Dedifferentiated amniotic fluid mesenchymal stem cell (primary cell): ENCODE results near the gene TMEM161A.
"Not testable (repeated sequence)": the region's sequence is repeated elsewhere in the genome, so short reads cannot be mapped to it uniquely, and the experiment has no call there.

ENCODE experiments used
- DNase-seq: peaks from one replicate; pipeline ENCODE4 v3.0.0-alpha.2; 2016; ENCODE audit errors: extremely low spot score

Gene TMEM161A

DNA sequence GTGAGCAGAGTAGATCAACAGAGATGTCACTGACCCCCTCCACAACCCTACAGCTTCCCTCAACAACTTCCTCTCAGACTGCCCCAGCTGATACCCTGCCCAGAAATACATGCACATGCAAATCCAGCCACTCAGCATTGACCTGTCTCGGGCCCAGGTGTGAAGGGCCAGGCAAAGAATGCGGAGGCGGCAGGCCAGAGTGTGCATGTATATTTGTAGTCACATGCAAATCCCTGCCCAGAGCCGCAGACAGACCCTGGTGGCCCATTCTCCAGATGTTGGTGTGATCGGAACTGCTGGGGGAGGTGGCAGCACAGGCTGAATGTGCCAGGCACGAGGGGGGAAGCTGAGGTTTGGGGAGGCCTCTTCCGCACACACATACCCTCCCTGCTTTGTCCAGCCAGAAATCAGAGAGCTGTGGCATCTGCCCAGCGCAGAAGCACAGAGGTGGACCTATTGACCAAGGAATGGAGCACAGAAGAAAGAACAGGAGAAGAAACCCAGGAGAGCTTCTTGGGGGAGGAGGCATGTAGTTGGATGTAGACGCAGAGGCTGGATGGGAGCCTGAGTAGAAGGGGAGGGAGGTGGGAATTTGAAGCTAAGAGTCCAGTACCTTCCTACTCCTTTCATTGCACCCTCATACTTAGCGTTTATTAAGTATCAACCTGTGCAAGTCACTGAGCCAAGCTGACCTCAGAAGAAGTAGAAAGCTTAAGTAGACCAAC is 17.4 kb upstream of the TMEM161A start:
- DNase-seq = no peak

DNA sequence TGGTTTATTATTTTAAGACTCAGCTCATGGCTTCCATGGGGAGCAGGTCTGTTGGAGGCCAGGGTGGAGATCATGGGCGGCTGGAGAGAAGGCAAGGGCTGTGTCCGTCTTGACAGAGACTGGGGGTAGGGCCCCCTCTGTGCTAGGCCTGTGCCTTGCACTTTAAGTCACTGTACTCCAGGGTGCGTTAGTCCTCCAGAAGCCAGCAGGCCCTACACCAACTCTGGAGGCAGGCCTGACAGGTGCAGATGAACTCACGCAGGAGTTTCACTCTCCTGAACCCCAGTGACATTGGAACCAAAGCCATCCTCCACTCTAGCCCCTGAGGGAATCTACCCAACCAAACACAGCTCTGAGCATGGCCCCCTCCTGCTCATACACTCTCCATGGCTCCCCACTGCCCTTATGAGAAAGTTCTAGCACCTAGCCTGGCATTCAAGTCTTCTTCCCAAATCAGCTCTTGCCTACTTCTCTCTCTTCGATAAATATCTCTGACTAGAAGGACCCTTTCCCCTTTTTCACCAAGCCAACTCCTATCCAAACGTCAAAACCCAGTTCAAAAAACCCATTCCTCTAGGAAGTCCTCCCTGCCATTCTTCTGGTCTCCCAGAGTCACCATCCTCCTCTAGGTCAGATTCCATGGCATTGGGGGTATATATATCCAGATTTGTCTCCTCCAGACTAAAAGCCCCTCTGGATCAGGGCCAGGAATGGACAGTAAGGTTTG is 16.7 kb upstream of the TMEM161A start:
- DNase-seq = no peak

DNA sequence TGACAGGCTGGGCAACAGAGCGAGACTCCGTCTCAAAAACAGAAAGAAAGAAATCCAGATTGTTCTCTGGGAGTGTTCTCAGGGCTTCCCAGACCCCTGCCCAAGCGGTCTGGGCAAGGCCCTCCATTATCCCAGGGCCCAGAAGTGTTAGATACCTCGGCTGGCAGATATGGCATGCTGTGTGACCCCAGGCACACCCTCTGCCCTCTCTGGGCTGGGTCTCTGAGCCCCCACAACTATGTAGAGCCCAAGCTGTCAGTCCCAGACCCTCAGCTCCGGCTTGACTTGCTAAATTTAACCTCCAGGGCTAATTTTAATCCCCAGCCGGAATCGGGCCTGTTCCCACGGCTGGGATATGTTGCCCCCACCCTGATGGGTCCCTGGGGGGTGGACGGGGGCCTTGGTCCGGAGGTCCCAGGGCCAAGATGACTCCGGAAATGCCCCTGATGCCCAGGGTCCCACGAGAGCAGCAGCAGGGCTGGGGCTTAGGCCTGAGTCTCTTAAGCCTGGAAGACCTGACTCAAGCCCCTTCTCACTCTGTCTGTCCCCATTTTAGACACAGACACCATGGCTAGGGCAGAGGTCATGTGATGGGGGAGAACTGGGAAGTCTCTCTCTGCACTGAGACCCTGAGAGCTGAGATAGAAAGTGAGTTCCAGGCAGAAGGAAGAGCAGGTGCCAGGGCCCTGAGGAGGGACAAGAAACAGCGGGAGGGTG is 14.5 kb upstream of the TMEM161A start:
- DNase-seq = no peak

- DNase-seq = no peak
Observed at GRCh38 chr19:19151418-19151817, 13.1 kb upstream of the TMEM161A start.

DNA sequence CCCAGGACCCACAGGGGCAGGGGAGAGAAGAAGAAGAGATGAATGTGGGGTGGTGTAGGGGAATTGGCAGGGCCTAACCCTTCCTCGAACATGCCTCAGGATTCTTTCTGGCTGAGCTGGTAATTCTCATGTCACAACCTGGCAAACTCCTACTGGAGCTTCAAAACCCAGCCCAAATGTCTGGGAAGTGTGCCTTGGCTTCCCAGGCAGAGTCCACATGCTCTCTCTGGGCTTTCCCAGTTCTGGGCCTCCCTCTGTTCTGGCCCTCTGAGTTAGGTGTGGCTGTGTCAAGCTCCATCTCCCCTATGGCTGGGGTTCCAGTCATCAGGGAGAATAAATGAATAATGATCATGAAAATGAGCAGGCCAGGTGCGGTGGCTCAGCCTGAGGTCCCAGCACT is 11.2 kb upstream of the TMEM161A start:
- DNase-seq = no peak

DNA sequence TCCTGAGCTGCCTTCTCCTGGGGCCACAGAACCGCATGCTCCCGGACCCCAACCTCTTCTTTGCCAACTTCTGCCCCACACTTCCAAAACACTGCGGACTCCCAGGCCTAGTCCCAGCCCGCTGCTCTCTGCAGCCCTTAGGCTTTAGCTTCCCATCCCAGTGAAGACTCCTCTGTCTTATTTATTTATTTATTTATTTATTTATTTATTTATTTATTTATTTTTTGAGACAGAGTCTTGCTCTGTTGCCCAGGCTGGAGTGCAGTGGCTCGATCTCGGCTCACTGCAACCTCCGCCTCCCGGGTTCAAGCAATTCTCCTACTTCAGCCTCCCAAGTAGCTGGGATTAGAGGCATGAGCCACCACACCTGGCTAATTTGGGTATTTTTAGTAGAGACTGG is 10.2 kb upstream of the TMEM161A start:
- DNase-seq = not testable (repeated sequence)

GRCh38 chr19:19147344-19147743 is 9.1 kb upstream of the TMEM161A start:
- no peak for DNase-seq

DNA sequence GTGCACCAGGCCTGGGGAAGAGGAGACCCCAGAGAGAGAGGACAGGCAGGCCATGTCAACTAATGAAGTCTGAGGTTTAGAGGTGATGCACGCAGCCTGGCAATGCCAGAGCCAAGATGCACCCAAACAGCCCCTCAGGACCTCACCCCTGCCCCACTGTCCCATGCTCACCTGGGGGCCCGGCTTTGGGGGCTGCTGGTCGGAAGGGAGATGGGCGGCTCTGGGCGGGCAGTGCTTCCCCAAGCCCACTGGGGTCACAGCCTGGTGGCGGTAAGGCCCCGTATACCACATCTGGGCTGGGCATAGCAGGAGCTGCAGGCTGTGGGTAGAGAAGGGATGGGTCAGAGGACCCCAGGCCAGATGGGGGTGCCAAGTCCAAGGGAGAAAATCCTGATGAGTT is 8.6 kb upstream of the TMEM161A start:
- no peak for DNase-seq

GRCh38 chr19:19145684-19146608 is 7.7 kb upstream of the TMEM161A start:
- DNase-seq = peak; percentile 32

GRCh38 chr19:19145281-19145680 is 7.0 kb upstream of the TMEM161A start:
- no peak for DNase-seq

- no peak for DNase-seq
Observed at GRCh38 chr19:19142347-19142746, 4.1 kb upstream of the TMEM161A start.

GRCh38 chr19:19140476-19140875 is 2.2 kb upstream of the TMEM161A start:
- DNase-seq = no peak

- DNase-seq = no peak
Observed at GRCh38 chr19:19139876-19140229, 1.6 kb upstream of the TMEM161A start.

- DNase-seq = no peak
Observed at GRCh38 chr19:19137556-19138108, 646 bp downstream of the TMEM161A start.

GRCh38 chr19:19135713-19136112 is 2.6 kb downstream of the TMEM161A start:
- DNase-seq = not testable (repeated sequence)

DNA sequence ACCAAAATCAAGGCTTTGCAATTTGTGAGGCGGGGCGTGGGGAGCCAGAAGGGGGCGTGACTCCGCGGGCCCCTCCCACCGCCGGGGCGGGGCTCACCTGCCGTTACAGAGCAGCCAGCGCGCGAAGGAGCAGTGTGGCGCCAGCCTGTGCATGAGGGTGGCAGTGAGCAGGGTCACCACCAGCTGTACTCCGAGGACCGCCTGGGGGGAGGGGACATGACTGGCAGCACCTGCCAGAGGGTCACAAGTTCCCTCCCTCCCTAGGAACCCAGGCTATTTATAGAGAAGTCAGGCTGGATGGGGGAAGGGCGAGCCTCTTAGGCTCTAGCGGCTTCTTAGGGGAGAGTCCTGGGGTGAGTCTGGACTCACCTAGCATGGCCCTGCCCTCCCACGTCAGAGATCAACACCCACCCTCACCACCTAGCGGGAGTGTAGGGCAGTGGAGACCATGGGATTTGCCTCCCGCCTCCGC is 3.6 kb downstream of the TMEM161A start:
- DNase-seq = no peak

GRCh38 chr19:19133985-19134384 is 4.3 kb downstream of the TMEM161A start:
- DNase-seq = no peak

DNA sequence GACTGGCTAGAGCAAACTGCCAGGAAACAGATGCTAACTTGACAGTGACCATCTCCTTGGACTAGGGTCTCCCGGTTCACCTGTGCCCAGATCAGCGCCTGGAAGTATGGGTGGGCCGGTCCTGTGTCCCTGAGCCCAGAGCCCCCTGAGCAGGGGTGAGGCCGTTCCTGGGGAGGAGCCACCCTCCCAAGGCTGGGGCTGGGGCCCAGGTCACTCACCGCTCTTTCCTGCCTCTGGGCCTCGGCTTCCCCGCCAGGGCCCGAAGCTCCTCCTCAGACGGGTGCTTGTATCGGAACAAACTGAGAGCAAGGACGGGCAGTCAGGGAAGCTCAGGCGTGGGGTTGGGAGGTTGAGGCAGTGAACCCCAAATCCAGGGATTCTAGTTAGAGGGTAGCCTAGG is 5.4 kb downstream of the TMEM161A start:
- DNase-seq = no peak

DNA sequence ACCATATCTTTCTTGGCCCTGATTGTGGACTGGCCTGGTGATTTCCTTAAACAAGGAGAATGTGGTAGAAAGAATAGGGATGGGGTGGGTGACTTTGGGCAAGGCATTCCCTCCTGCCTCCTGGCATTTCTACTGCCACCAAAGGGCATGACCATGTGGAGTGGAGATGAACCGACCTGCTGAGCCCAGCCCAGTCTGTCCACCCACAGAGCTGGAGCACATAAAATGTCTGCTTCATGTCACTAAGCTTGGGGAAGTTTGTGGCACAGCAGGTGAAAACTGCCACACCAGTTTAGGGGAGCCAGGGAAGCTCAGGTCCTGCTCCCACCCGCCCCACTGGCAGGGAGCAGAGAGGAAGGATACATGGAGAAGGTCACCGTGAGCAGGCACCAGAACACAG is 6.3 kb downstream of the TMEM161A start:
- no peak for DNase-seq

DNA sequence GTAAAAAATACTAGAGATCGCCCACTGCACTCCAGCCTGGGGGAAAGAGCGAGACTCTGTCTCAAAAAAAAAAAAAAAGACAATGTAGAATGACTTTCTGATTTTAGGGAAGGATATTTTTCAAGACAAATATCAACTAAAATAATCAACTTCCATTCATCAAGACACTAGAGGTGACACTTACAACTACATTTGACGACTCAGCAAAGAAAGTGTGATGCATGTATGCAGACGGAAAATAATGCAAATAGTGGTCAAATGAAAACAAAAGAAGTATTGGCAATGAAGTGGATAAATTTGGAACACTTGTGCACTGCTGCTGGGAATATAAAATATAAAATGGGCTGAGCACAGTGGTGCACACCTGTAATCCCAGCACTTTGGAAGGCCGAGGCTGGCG is 12.2 kb downstream of the TMEM161A start:
- no peak for DNase-seq

GRCh38 chr19:19123386-19123785 is 14.9 kb downstream of the TMEM161A start:
- DNase-seq = no peak
